HepG2 (cell line): ENCODE data around the gene KANK3. TPM values are rescaled to one million over a fixed set of nuclear protein-coding genes. Genes with fewer than 3 reads are reported as not detected.
A peak's percentile ranks its signal among the peaks of the same experiment; 100 is the strongest.

Experiments used
- ADNP ChIP-seq: sonication (generic); formaldehyde crosslinking; IDR thresholded peaks from 2 replicates; pipeline ENCODE4 v1.4.0; 2020; ENCODE audit warnings: missing genetic modification reagents
- AHDC1 ChIP-seq: sonication (generic); formaldehyde crosslinking; IDR thresholded peaks from 2 replicates; pipeline ENCODE4 v1.5.1; 2020; ENCODE audit warnings: mild to moderate bottlenecking, missing genetic modification reagents, borderline replicate concordance
- FOXJ3 ChIP-seq: sonication (generic); formaldehyde crosslinking; IDR thresholded peaks from 2 replicates; pipeline ENCODE4 v1.4.0; 2020; ENCODE audit warnings: missing genetic modification reagents, mild to moderate bottlenecking, borderline replicate concordance
- JUN ChIP-seq: sonication (generic); formaldehyde crosslinking; IDR thresholded peaks from 2 replicates; pipeline ENCODE4 v1.4.0; 2020; ENCODE audit warnings: mild to moderate bottlenecking, missing genetic modification reagents
- KMT2B ChIP-seq: IDR thresholded peaks from 2 replicates; pipeline ENCODE4 v1.6.1; 2016; ENCODE audit warnings: missing genetic modification reagents, missing compliant biosample characterization
- NCOA2 ChIP-seq: sonication (generic); formaldehyde crosslinking; IDR thresholded peaks from 2 replicates; pipeline ENCODE4 v1.8.0; 2022; ENCODE audit warnings: inconsistent platforms
- NONO ChIP-seq, 2 experiments: fragments of 450-650 bp in 1 of 2; sonication (generic) in 1 of 2; formaldehyde crosslinking in 1 of 2; IDR thresholded peaks in 1 of 2; conservative IDR thresholded peaks in 1 of 2; 2 replicates each; pipeline versions ENCODE4 v1.6.1 to v1.8.0; 2017 to 2022; ENCODE audit warnings: mild to moderate bottlenecking in 1 of 2, missing genetic modification reagents in 1 of 2, moderate library complexity in 1 of 2
- PAXIP1 ChIP-seq: sonication (generic); formaldehyde crosslinking; conservative IDR thresholded peaks from 2 replicates; pipeline ENCODE4 v1.4.0; 2020; ENCODE audit warnings: mild to moderate bottlenecking, missing genetic modification reagents, moderate library complexity
- PITX1 ChIP-seq: sonication (generic); formaldehyde crosslinking; IDR thresholded peaks from 2 replicates; pipeline ENCODE4 v1.5.1; 2020; ENCODE audit warnings: mild to moderate bottlenecking, missing genetic modification reagents
- PLSCR1 ChIP-seq: sonication (generic); formaldehyde crosslinking; IDR thresholded peaks from 2 replicates; pipeline ENCODE4 v1.5.0; 2020; ENCODE audit warnings: missing genetic modification reagents, mild to moderate bottlenecking, borderline replicate concordance
- YEATS2 ChIP-seq: sonication (generic); formaldehyde crosslinking; IDR thresholded peaks from 2 replicates; pipeline ENCODE4 v1.4.0; 2020; ENCODE audit warnings: missing genetic modification reagents, borderline replicate concordance
- ZMAT3 ChIP-seq: sonication (generic); formaldehyde crosslinking; conservative IDR thresholded peaks from 2 replicates; pipeline ENCODE4 v1.7.0; 2021; ENCODE audit warnings: missing genetic modification reagents
- ZNF441 ChIP-seq: sonication (generic); formaldehyde crosslinking; IDR thresholded peaks from 2 replicates; pipeline ENCODE4 v1.7.0; 2021; ENCODE audit warnings: missing genetic modification reagents, borderline replicate concordance
- ZNF749 ChIP-seq: sonication (generic); formaldehyde crosslinking; IDR thresholded peaks from 2 replicates; pipeline ENCODE4 v1.8.0; 2022; ENCODE audit warnings: mild to moderate bottlenecking, missing genetic modification reagents, moderate library complexity, borderline replicate concordance
- polyA plus RNA-seq, 8 experiments: library from polyadenylated mRNA; depleted of rRNA in 3 of 8; stranded (reverse) in 7 of 8; unstranded in 1 of 8; fragments of >200 nt; fragmentation: Illumina TruSeq in 4 of 8; extraction: Trizol in 4 of 8; gene quantifications; 2 replicates each; pipeline versions ENCODE4 v1.2.1 to v1.2.3, GENCODE V29; 2011 to 2016; ENCODE audit warnings: low read depth in 4 of 8, missing spikeins in 1 of 8, mixed read lengths in 1 of 8; ENCODE audit not compliant: insufficient read depth in 1 of 8
- total RNA-seq, 5 experiments: library from RNA; depleted of rRNA; stranded (reverse); fragments of >200 nt; fragmentation: Illumina TruSeq; extraction: Trizol; gene quantifications; 2 replicates each; pipeline ENCODE4 v1.2.3, GENCODE V29; 2016; ENCODE audit warnings: low read depth in 1 of 5
- TF ChIP-seq, protein P1 (sequence below): sonication (generic); formaldehyde crosslinking; IDR thresholded peaks from 2 replicates; pipeline ENCODE4 v1.4.0; 2020; ENCODE audit warnings: missing genetic modification reagents

Gene KANK3
- total and polyA plus RNA-seq, 2 of the 13 experiments (the other 11 are each of a cell fraction or from before 2014, with no cell fraction given): 0.15 to 0.20 TPM

DNA sequence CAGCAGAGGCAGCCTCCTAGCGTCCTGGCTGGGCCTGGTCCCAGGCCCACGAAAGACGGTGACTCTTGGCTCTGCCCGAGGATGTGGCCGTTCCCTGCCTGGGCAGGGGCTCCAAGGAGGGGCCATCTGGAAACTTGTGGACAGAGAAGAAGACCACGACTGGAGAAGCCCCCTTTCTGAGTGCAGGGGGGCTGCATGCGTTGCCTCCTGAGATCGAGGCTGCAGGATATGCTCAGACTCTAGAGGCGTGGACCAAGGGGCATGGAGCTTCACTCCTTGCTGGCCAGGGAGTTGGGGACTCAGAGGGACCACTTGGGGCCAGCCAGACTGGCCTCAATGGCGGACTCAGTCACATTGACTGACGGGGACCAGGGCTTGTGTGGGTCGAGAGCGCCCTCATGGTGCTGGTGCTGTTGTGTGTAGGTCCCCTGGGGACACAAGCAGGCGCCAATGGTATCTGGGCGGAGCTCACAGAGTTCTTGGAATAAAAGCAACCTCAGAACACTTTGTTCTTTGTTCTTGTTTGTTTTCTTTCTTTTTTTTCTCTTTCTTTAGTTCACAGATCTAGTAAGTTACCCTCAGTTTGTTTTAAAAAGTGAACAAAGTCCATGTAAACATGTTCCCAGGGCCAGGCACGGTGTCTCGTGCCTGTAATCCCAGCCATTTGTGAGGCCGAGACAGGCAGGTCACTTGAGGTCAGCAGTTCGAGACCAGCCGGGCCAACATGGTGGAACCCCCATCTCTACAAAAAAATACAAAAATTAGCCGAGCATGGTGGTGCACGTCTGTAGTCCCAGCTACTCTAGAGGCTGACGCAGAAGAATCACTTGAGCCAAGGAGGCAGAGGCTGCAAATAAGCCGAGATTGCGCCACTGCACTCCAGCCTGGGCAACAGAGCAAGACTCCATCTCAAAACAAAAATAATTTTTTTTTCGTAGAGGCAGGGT, 31.1 kb upstream of the KANK3 start (continued):
- TF ChIP-seq PAXIP1 (CRISPR knock-in tag): peak; percentile 97
- peak; percentile 72; the same call in 1 of the 2 replicates for TF ChIP-seq ZMAT3 (CRISPR knock-in tag)
- TF ChIP-seq PLSCR1 (CRISPR knock-in tag): no peak
- peak; percentile 99 for TF ChIP-seq PITX1 (CRISPR knock-in tag)
- TF ChIP-seq, protein P1, sequence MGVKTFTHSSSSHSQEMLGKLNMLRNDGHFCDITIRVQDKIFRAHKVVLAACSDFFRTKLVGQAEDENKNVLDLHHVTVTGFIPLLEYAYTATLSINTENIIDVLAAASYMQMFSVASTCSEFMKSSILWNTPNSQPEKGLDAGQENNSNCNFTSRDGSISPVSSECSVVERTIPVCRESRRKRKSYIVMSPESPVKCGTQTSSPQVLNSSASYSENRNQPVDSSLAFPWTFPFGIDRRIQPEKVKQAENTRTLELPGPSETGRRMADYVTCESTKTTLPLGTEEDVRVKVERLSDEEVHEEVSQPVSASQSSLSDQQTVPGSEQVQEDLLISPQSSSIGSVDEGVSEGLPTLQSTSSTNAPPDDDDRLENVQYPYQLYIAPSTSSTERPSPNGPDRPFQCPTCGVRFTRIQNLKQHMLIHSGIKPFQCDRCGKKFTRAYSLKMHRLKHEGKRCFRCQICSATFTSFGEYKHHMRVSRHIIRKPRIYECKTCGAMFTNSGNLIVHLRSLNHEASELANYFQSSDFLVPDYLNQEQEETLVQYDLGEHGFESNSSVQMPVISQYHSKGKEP (CRISPR knock-in tag): no peak
- peak; percentile 87 for TF ChIP-seq JUN (CRISPR knock-in tag)
- TF ChIP-seq AHDC1 (CRISPR knock-in tag): peak; percentile 95
- TF ChIP-seq KMT2B (CRISPR knock-in tag): no peak
- TF ChIP-seq NCOA2 (CRISPR knock-in tag): peak; percentile 96
- TF ChIP-seq ZNF749: 0 out of 2 replicates have a peak, but pooled peaks have one; percentile 40
- TF ChIP-seq ADNP (CRISPR knock-in tag): peak; percentile 85
- TF ChIP-seq FOXJ3: peak; percentile 96
- TF ChIP-seq ZNF441 (CRISPR knock-in tag): 0 out of 2 replicates have a peak, but pooled peaks have one; percentile 33
- TF ChIP-seq YEATS2 (CRISPR knock-in tag): peak; percentile 72; the same call in 1 of the 2 replicates
- TF ChIP-seq NONO (IDR thresholded peaks at IDR 0.05): no peak
- TF ChIP-seq NONO (CRISPR knock-in tag; conservative IDR thresholded peaks at IDR 0.05): peak; percentile 30; the same call in 1 of the 2 replicates
